GM18951 (cell line): Measurements from ENCODE around the gene YEATS4.

Experiments
- POLR2A ChIP-seq: IDR thresholded peaks from 4 replicates; pipeline ENCODE4 v1.6.1; 2011; ENCODE audit warnings: mild to moderate bottlenecking; ENCODE audit not compliant: insufficient read length, insufficient read depth; ENCODE audit errors: extremely low read depth
- in situ Hi-C: fragments of 300-500 bp; cut with MboI; formaldehyde crosslinking; loops from one replicate; pipeline ENCODE4 v1.12.0; 2022; ENCODE audit warnings: low sequenced_read_pairs, mixed read lengths, inconsistent platforms; ENCODE audit not compliant: unreplicated experiment

YEATS4 gene

DNA sequence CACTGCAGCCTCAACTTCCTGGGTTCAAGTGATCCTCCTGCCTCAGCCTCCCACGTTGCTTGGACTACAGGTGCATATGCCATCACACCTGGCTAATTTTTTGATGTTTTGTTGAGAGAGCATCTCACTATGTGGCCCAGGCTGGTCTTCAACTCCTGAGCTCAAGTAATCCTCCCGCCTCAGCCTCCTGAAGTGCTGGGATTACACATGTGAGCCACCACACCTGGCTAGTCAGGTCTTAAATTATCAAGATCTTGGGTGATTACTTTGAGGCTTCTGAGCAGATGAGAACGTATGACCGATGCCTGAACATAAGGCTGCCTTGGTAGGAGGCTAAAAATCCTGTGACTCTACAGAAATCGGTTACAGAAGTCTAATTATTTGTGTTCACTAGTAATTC, 57.7 kb downstream of the YEATS4 start:
- no peak for TF ChIP-seq POLR2A
- in situ Hi-C loops, result no loop called here

DNA sequence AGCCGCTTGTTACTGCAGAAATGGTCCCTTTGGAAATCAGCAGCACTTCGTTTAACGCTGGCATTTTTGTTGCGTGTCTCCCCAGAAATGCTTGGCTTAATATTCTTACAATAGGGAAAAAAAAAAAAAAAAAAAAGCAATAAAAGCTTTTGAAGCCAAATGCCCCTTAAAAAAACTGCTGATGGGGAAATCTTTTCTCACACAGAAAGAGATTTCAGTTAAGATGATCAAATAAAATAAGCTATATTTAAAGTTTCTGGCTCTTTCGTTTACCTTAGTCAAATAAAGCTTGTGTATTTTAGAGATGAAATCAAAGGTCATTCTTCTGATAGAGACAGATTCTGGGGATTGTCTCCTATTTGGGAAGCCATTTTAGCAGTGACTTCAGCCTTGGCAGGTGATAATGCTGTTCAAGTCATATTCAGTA, 58.2 kb downstream of the YEATS4 start:
- in situ Hi-C loops, result no loop called here
- TF ChIP-seq POLR2A, result no peak

DNA sequence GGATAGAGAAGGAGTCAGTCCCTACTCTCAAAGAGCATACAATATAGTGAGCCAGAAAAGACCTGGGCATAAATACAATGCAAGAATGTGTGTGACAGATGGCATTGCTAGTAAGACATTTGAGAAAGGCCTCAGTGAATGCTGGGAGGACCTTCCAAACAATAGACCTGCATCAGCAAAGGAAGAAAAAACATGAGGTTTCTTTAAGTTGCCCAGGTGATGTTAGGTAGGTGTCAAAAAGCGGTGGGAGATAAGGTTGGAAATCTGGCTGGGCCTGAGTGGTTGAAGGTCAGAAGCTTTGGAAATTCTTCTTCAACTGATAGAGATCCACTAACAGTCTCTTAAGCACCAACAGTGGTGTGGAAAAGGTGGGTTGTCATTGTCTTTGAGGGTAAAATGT, 60.2 kb downstream of the YEATS4 start:
- no peak for TF ChIP-seq POLR2A
- in situ Hi-C loops, result no loop called here

DNA sequence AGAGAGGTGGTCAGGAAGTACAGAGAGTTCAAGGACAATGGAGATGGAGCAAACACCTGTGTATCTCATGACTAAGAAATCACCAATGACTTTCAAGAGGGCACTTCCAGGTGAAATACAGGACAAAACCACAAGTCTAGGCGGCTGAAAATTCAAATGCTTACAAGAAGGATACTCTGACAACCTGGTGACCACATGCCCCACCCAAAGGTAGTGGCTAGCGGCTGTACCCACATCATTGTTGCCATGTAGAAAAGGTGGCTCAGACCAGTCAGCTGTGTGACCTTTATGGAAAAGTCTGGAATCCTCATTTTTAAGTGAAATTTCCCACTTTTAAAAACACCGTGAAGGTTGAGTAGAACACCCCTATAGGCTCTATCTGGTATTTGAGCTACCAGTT, 62.0 kb downstream of the YEATS4 start:
- no peak for TF ChIP-seq POLR2A
- in situ Hi-C loops, result no loop called here

DNA sequence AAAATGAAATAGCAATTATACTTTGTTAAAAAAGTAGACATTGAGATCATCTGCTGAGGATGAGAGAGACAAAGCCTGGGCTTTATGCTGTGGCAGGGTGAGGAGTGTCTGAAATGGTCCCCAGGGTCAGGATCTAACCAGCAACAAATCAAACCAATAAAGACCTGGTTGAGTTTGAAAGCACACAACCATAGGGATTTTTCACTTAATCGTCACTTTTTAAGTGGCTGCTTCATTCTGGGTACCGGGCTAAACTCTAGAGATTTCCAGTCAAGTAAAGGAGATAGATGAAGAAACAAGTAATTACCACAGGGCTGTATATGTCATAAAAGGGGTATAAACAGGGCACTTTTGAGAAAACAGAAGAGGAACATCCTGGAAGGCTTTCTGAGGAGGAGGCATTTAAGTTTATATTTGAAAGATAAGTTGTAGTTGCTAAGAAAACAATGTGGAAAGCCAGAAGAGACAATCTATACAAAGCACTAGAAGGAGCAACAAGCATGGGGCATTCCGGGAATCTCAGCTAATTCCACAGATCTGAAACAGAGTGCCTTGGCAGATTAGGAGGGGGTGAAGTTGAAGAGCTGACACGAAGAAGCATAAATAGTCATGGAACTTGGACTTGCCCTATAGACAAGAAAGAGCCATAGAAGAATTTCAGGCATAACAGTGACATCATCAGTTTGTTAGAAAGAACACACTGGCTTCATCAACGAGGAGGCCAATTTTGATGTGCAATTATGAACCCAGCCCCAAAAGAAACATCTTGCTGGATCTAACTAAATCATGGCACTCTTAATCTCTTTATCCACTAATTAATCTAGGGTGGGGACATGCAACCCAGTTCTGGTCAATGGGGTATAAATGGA, 63.7 kb downstream of the YEATS4 start:
- in situ Hi-C loops, result no loop called here

DNA sequence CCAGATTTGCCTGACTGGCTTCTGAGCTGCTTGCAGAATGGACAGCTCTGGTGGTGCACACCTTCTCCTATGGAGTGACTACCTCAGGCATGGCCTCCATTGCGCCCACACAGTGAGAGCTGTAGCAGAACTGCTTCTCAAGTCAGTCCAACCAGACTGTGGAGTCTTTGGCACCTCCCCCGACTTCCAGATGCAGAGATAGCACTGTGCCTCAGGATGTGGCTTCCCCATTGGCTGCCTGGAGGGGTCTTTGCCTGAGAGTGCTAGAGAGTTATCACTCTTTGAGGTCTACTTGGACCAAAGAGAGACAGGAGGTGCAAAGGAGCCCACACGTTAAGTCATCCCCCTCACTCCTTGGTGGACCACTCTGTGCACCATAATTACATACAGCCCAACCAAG, 65.9 kb downstream of the YEATS4 start:
- in situ Hi-C loops, result no loop called here
- no peak for TF ChIP-seq POLR2A

More for the DNA sequence above, 63.7 kb downstream of the YEATS4 start:
- no peak for TF ChIP-seq POLR2A

DNA sequence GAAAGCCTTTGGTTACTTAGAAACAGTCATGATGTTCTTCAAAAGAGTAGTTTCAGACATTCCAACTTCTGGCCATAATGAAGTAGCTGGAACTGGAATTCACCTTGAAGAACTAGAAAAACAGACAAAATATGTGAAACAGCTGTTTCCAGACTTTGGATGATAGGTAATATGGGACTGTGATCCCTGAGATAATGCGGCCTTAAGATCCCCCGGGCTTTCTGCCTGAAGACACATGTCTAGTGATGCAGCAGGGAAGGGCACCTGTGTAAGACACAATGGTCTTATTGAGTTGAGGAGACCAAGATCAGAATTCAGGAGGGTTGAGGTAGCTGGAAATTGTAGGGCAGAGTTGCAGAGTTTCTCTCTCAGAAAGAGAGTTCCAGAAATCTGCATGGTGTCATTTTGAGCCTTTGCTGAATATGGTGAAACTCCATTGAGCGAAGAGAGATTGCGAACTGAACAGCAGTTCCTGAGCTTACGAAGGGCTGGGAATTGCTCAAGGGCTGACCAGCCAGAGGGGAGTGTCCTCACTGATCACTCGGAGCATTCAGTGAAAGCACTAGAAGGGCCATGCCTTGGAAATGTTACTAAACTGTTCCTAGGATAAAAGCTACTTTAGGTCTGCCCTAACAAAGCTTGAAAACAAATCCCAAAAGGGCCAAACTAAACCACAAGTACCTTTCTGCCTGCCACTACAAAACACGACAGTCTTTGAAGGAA, 69.0 kb downstream of the YEATS4 start:
- TF ChIP-seq POLR2A, result no peak
- in situ Hi-C loops, result no loop called here

DNA sequence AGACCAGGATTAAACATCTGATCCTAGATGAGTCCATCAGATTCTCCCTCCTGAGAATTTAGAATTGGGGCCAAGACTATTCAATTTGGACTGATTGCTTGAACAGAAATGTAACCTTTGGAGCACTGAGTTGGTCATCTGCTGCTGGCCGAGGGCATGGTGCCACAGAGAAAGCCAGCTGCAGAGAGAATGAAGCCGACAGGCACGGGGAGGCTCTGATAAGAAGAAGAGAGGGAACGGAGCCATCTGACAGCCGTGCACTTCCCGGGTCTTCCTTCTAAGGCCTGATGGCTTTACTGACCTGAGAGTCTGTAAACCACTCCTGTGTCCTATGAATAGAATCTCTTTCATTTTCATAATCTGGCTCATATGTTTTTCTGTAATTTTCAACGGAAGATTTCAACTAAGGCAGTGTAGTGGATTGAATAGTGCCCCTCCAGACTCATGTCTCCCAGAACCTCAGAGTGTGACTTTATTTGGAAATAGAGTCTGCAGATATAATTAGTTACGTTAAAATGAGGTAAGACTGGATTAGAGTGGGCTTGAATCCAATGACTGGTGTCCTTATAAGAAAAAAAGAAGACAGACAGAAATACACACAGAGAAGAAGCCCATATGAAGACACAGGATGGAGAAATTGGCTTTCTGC, 71.5 kb downstream of the YEATS4 start:
- TF ChIP-seq POLR2A, result no peak
- in situ Hi-C loops, result no loop called here

DNA sequence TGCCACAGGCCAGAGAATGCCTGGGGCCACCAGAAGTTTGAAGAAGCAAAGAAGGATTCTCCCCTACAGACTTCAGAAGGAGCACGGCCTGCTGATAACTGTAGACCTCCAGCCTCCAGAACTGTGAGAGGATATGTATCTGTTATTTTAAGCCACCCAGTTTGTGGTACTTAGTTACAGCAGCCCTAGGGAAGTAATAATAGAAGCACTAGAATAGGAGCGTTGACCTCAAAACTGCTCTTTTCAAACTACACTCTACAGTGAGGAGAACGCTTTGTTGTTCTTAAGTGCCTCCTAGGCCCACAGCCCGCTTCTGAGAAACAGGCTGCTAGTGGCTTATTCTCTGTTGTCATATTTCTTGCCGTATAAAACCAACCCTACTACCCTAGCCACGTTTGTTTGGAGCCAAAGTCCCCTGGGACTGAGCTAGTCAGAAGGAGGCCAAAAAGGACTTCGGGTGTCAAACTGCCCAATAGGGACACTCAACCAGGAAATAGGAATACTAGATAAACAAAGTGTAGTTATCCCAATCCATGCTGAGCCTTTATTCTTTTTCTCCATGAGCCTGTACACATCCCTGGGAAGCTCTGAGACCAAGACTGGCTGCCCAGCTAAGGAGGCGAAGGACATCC, 72.2 kb downstream of the YEATS4 start:
- in situ Hi-C loops, result no loop called here
- no peak for TF ChIP-seq POLR2A

DNA sequence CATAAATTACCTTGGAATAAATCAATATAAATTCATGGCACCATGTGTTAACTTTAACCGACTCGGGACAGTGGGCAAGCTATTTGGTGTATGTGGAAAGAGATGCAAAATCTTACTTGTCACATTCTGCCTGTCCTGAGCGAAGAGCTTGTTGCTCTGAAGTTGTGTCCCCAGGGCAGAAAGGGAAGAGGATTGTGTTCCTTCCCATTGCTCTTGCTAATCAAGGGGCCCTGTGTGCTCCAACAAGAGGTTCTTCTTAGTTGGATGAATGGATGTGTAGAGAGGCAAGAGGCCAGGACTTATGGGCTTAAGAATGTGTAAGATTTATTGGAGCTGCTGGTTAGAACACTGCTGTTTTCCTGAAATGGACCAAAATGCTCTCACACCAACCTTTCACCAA, 74.1 kb downstream of the YEATS4 start:
- in situ Hi-C loops, result no loop called here
- TF ChIP-seq POLR2A, result no peak

DNA sequence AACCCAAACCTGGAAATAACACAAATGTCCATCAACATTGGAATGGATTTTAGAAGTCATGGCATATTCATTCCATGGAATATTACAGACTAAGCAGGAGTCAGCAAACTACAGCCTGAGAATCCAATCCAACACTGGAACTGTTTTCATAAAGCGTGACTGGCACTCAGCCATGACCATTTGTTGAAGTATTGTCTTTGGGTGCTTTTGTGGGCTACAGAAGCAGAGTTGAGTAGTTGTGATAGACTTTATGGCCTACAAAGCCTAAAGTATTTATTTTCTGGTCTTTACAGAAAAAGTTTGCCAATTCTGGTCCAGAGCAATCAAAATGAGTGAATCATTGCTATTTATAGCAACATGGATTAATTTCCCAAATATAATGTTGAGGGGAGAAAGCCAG, 76.1 kb downstream of the YEATS4 start:
- in situ Hi-C loops, result no loop called here
- TF ChIP-seq POLR2A, result no peak

DNA sequence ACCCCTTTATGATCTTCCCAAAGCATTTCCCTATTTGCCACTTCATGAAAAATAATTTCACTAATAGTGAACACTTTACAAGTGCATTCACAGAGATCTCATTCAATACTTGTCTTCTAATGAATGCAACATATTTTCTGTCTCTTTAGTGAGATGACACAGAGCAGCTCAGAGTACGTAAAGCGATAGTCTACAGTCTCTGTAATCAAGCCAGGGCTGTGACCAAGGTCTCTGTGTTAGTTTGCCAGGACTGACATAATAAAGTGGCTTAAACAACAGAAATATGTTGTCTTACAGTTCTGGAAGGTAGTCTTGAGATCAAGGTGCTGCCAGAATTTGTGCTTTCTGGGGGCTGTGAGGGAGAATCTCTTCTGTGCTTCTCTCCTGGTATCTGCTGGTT, 77.5 kb downstream of the YEATS4 start:
- in situ Hi-C loops, result no loop called here
- no peak for TF ChIP-seq POLR2A

DNA sequence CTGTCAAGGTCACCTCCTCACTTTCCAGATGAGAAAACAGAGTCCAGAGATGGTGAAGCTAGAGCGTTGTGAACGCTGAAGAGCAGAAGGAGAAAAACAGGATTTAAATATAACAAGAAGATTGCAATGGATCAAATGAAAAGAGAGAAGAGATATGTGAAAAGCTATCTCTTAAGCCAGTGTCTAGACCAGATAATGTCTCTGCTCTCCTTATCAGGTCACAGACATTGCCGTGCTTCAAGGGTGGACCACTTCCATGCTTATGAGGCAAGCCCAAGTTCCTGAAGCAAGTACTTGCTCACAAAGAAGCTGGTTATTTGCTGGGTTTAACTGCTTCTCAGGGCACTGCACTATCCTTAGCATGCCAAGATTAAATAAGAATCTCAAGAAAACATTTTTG, 79.0 kb downstream of the YEATS4 start:
- no peak for TF ChIP-seq POLR2A
- in situ Hi-C loops, result no loop called here
